Measurements from ENCODE around the gene YRDC. TPM values are rescaled to one million over a fixed set of nuclear protein-coding genes. Genes with fewer than 3 reads are reported as not detected.

The YRDC gene
- total RNA-seq, 2 donors from 2014 or later, result 20.1 to 48.3 TPM

GRCh38 chr1:37836788-37837187, 28.8 kb upstream of the YRDC start:
- no peak overlapping the region for H3K27ac Mint-ChIP-seq
- H3K4me1 Mint-ChIP-seq, result no peaks in the 10 kb centered on the region
- H3K27me3 Mint-ChIP-seq, result no peaks in the 10 kb centered on the region
- H3K36me3 Mint-ChIP-seq (ENCODE audit: low read depth), result peaks cover 94% of the 10 kb centered on the region
- no peaks in the 10 kb centered on the region for H3K9me3 Mint-ChIP-seq
- H3K4me3 Mint-ChIP-seq, result no peak overlapping the region
- no peak for ATAC-seq (replicated peaks)

DNA sequence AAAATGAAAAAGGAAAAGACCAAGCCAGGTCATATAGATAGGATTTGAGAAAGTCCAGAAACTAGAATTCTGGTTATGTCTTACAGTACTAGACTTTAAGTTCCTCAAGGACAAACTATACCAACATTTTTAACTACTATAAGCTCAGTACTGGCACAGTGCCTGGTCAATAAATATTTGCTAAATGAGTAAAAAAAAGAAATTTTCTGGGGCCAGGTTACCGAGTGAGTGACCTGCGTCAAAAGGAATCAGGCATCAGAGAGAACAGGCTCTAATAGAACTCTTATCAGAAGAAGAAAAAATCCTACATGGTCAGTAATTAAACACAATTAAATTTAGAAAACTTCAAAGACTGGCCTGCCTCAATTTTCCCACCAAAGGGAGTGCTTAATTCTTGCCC, 23.8 kb upstream of the YRDC start:
- Mint-ChIP-seq H3K4me3 (no peak overlapping the region), H3K27ac (no peak overlapping the region), H3K9me3 (no peaks in the 10 kb centered on the region), H3K27me3 (no peaks in the 10 kb centered on the region), H3K4me1 (no peaks in the 10 kb centered on the region), H3K36me3 (ENCODE audit: low read depth) (peaks cover 89% of the 10 kb centered on the region)
- ATAC-seq (replicated peaks), result no peak

DNA sequence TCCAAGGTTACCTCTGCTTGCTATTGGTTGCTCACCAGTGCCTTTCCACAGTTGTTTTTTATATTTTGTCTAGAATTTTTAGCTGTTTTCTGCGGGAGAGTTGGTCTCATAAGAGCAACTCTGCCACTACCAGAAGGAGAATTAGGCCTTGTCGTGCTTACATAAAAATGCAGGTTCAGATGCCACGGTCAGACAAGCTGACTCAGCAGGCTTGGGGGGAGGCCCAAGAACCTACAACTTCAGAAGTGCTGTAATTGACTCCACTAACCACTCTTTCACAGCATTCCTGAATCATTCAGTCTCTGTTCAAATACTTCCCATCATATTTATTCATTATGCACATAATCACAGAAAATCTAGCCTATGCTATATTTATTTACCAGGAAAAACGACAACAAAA, 23.1 kb upstream of the YRDC start:
- no peak overlapping the region for H3K4me3 Mint-ChIP-seq
- H3K9me3 Mint-ChIP-seq, result no peaks in the 10 kb centered on the region
- no peaks in the 10 kb centered on the region for H3K27me3 Mint-ChIP-seq
- no peak for ATAC-seq (replicated peaks)
- H3K4me1 Mint-ChIP-seq, result no peaks in the 10 kb centered on the region
- peaks cover 88% of the 10 kb centered on the region for H3K36me3 Mint-ChIP-seq (ENCODE audit: low read depth)
- H3K27ac Mint-ChIP-seq, result no peak overlapping the region

DNA sequence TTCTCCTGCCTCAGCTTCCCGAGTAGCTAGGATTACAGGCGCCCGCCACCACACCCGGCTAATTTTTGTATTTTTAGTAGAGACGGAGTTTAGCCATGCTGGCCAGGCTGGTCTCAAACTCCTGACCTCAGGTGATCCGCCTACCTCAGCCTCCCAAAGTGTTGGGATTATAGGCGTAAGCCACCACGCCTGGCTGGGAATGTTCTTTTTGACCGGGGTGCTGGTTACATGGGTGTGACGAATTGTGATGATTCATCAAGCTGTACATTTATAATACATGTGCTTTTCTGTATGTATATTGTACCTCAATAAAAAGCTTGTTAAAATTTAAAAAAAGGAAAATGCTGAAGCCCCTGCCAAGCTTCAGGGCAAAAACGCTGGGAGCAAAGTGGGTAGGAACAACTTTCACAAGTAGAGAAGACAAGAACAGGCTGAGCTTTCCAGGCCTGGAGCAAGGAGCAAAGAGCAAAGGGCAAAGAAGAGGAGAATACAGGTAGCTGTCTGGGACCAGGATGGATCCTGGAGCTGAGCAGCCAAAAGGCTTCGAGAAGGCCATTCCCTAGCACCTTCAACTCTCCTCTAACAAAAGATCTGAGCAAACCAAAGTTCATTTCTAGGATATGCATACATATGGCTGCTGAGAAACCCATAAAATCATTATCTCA, 20.5 kb upstream of the YRDC start:
- H3K27me3 Mint-ChIP-seq, result no peaks in the 10 kb centered on the region
- H3K4me1 Mint-ChIP-seq, result no peaks in the 10 kb centered on the region
- no peak overlapping the region for H3K27ac Mint-ChIP-seq
- no peak for ATAC-seq (replicated peaks)
- H3K36me3 Mint-ChIP-seq (ENCODE audit: low read depth), result peaks cover 80% of the 10 kb centered on the region
- H3K9me3 Mint-ChIP-seq, result no peaks in the 10 kb centered on the region
- no peak overlapping the region for H3K4me3 Mint-ChIP-seq

DNA sequence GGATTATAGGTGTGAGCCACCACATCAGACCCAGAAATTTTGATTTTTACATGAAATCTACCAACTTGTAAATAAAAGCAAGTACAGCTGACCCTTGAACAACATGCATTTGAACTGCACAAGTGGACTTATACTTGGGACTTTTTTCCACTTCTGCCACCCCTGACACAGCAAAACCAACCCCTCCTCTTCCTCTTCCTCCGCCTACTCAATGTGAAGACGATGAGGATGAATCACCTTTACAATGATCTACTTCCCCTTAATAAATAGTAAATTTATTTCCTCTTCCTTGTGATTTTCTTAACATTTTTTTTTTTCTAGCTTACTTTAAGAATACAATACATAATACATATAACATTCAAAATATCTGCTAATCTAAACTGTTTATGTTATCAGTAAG, 17.5 kb upstream of the YRDC start:
- Mint-ChIP-seq H3K9me3 (no peaks in the 10 kb centered on the region), H3K27me3 (no peaks in the 10 kb centered on the region), H3K36me3 (ENCODE audit: low read depth) (peaks cover 81% of the 10 kb centered on the region), H3K4me1 (peaks cover 4% of the 10 kb centered on the region), H3K27ac (peak overlapping the region; percentile 86), H3K4me3 (no peak overlapping the region)
- ATAC-seq (replicated peaks), result no peak

- Mint-ChIP-seq H3K4me1 (peaks cover 4% of the 10 kb centered on the region), H3K27me3 (no peaks in the 10 kb centered on the region), H3K27ac (no peak overlapping the region), H3K4me3 (peak overlapping the region; percentile 34), H3K9me3 (no peaks in the 10 kb centered on the region), H3K36me3 (ENCODE audit: low read depth) (peaks cover 80% of the 10 kb centered on the region)
- ATAC-seq (replicated peaks), result no peak
Measured at GRCh38 chr1:37824001-37824400, 16.0 kb upstream of the YRDC start.

GRCh38 chr1:37822906-37823815, 15.2 kb upstream of the YRDC start:
- Mint-ChIP-seq H3K27me3 (no peaks in the 10 kb centered on the region), H3K9me3 (no peaks in the 10 kb centered on the region), H3K36me3 (ENCODE audit: low read depth) (peaks cover 80% of the 10 kb centered on the region), H3K4me3 (peak overlapping the region; percentile 34), H3K27ac (peak overlapping the region; percentile 48), H3K4me1 (peaks cover 4% of the 10 kb centered on the region)
- peak; percentile 84 for ATAC-seq (replicated peaks)

- no peak for ATAC-seq (replicated peaks)
- H3K27me3 Mint-ChIP-seq, result no peaks in the 10 kb centered on the region
- H3K27ac Mint-ChIP-seq, result peak overlapping the region; percentile 90
- H3K36me3 Mint-ChIP-seq (ENCODE audit: low read depth), result peaks cover 85% of the 10 kb centered on the region
- H3K4me3 Mint-ChIP-seq, result no peak overlapping the region
- H3K9me3 Mint-ChIP-seq, result no peaks in the 10 kb centered on the region
- H3K4me1 Mint-ChIP-seq, result peaks cover 4% of the 10 kb centered on the region
Measured at GRCh38 chr1:37821481-37821880, 13.5 kb upstream of the YRDC start.

DNA sequence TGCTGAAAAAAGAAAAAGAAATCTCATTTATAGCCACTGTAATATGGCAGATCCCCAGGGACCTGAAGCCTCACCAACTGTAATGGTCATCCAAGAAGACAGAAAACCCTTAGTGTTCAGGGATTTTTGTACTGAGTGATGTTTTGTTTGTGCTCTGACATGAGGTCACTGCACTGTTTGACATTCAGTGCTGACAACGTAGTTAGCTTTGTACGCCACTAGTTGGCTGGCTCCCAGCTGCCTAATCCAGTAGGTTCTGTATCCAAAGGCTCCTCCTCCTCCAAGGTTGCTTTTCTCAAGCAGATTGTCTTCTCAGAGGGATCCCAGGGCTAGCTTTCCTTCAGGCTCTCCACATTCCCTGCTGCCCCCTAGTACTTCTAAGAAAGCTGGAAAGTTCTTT, 9.5 kb upstream of the YRDC start:
- no peak overlapping the region for H3K4me3 Mint-ChIP-seq
- peak overlapping the region; percentile 26 for H3K27ac Mint-ChIP-seq
- peaks cover 4% of the 10 kb centered on the region for H3K4me1 Mint-ChIP-seq
- no peaks in the 10 kb centered on the region for H3K27me3 Mint-ChIP-seq
- ATAC-seq (replicated peaks), result no peak
- no peaks in the 10 kb centered on the region for H3K9me3 Mint-ChIP-seq
- peaks cover 82% of the 10 kb centered on the region for H3K36me3 Mint-ChIP-seq (ENCODE audit: low read depth)

DNA sequence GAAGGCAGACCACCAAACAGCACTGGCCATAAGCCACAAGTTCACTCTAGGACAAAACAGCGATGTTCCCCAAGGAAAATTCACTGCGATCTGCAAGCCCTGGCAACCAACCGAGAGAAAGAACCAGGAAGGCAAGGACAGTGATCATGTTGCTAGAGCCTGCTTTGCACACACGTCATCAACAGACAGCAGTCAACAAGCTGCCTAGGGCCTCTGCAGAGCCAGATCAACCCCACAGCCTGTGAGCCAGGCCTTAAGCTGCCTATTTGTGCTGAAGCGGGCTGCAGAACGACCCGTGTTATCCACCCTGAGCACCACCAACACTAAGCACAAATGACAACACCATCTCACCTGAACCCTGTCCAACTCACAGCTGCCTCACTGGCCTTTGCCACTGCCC, 6.2 kb upstream of the YRDC start:
- no peaks in the 10 kb centered on the region for H3K9me3 Mint-ChIP-seq
- no peak for ATAC-seq (replicated peaks)
- no peak overlapping the region for H3K27ac Mint-ChIP-seq
- H3K4me3 Mint-ChIP-seq, result no peak overlapping the region
- no peaks in the 10 kb centered on the region for H3K27me3 Mint-ChIP-seq
- H3K4me1 Mint-ChIP-seq, result peaks cover 5% of the 10 kb centered on the region
- peaks cover 59% of the 10 kb centered on the region for H3K36me3 Mint-ChIP-seq (ENCODE audit: low read depth)

- no peak overlapping the region for H3K4me3 Mint-ChIP-seq
- no peak for ATAC-seq (replicated peaks)
- no peaks in the 10 kb centered on the region for H3K27me3 Mint-ChIP-seq
- peaks cover 5% of the 10 kb centered on the region for H3K4me1 Mint-ChIP-seq
- peaks cover 59% of the 10 kb centered on the region for H3K36me3 Mint-ChIP-seq (ENCODE audit: low read depth)
- no peaks in the 10 kb centered on the region for H3K9me3 Mint-ChIP-seq
- no peak overlapping the region for H3K27ac Mint-ChIP-seq
Measured at GRCh38 chr1:37813529-37814145, 5.6 kb upstream of the YRDC start.

GRCh38 chr1:37811027-37811655, 3.1 kb upstream of the YRDC start:
- no peaks in the 10 kb centered on the region for H3K27me3 Mint-ChIP-seq
- H3K27ac Mint-ChIP-seq, result peak overlapping the region; percentile 13
- ATAC-seq (replicated peaks), result peak; percentile 42
- peaks cover 56% of the 10 kb centered on the region for H3K36me3 Mint-ChIP-seq (ENCODE audit: low read depth)
- H3K4me3 Mint-ChIP-seq, result no peak overlapping the region
- peaks cover 5% of the 10 kb centered on the region for H3K4me1 Mint-ChIP-seq
- no peaks in the 10 kb centered on the region for H3K9me3 Mint-ChIP-seq

DNA sequence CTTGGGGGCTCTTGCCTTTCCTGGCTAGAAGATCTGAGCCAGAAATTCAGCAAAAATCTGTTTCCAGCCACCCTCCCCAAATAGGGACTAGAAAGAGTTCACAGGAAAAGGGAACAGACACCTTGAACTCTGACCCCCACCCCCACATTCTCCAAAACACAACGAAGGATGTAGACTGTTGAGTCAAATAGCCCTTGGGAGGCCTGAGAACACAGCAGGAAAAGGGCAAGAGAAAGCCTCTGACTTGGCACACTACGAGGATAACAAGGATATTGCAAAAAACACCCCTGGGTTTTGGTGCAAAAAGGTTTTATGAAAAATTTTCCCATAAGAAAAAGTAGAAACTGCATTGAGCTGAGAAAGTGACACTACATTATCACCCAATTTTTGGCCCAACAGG, 1.9 kb upstream of the YRDC start:
- Mint-ChIP-seq H3K4me3 (no peak overlapping the region), H3K4me1 (peaks cover 5% of the 10 kb centered on the region), H3K9me3 (no peaks in the 10 kb centered on the region), H3K27me3 (no peaks in the 10 kb centered on the region), H3K27ac (no peak overlapping the region), H3K36me3 (ENCODE audit: low read depth) (peaks cover 57% of the 10 kb centered on the region)
- no peak for ATAC-seq (replicated peaks)

All from activated T-helper 17 cell treated with anti-CD3 and anti-CD28 coated beads, Interleukin-2, amount 50 U/mL, for 72 hours (primary cell).